NCI-H128 (cell line): Measurements from ENCODE around the gene SMYD2.

Experiments used
- DNase-seq: peaks from one replicate; lab custom pipeline; 2025; ENCODE audit not compliant: unreplicated experiment; lab: John Stamatoyannopoulos, UW

Gene SMYD2

DNA sequence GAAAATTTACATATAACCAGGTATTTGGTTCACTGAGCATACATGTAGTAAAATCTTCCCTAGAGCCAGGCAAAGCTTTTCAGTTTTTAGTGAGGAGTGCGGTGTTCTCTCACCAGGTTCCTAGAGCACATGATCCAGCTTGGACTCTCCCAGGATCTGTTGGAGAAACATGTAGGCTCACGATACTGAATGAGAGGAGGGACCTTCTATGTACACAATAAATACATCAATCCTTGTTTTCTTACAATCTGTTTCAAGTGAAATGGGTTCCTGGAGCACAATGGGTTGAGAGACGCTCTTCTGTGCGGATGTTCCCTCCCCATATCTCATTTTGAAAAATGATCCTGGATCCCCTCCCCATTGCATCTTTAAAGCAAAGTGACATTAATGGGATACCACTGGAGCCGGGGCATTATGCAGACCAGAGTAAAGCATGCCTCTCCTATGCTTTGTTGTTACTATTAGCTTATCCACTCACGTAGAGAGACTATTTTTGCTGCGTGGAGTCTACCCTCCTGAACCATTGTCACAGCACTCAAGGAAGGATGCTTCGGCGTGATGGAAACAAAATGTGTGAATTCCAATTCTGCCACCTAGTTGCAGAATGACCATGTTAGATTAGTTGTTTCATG, 19.3 kb downstream of the SMYD2 start:
- no peak for DNase-seq

GRCh38 chr1:214301526-214301925, 20.6 kb downstream of the SMYD2 start:
- no peak for DNase-seq

DNA sequence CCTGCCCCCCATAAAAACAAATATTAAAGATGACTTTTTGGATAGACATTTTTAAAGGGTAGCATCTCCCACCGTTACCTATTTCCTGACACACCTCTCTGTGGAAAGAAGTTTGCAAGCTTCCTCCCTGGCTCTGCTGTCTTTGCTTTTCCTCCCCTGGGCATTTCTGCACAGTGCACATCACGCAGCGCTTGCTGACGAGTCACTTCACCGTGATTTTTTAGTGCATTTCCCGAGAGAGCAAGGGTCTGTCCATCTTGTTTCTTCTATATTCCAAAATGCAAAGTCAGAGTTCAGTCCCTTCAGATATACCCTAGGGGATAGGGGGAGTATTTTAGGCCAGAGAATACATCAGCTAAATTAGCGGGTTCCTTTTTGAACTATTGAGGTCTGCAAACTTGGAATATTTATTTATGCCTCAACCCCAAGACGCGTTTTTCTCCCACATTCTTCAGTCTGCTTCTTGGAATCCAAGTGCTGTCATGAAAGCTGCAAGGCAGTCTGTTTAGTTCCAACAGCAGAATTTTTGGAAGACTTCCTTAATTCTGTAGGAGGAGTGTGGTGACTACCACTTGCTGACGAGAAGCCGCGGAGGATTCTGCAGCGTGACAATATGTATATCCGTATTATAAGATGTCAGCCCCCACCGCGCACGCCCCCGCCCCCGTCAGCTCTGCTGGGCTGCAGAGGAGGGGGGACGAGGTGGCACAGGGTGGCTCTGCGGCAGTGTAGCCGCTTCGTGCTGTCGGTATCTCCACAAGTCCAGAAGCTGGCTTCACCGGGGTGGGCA, 22.4 kb downstream of the SMYD2 start:
- DNase-seq, result no peak

DNA sequence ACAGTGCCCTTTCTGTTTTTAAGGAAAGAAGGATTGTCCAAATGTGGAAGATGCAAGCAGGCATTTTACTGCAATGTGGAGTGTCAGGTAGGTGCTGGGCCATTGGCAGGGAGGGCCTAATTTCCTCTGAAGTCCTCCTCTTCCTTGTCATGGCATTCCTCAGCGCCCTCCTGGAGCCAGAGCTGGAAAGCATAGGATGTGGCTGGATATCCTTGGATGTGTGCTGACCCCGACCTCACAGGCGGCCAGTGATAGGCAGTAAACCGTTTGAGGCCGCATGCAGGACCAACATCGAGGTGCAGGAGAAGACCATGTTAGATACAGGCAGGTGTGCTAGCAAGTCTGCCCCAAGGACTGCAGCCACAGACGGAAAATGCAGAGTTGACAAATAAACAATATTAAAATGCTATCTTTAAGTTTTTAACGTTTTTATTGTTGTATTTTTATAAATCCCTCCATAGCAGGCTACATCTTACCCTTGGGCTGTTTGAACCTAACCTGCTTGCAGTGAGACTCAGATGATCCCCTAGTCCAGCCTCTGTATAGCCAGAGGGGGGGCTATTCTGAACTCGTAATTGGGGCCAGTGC, 24.3 kb downstream of the SMYD2 start:
- no peak for DNase-seq

DNA sequence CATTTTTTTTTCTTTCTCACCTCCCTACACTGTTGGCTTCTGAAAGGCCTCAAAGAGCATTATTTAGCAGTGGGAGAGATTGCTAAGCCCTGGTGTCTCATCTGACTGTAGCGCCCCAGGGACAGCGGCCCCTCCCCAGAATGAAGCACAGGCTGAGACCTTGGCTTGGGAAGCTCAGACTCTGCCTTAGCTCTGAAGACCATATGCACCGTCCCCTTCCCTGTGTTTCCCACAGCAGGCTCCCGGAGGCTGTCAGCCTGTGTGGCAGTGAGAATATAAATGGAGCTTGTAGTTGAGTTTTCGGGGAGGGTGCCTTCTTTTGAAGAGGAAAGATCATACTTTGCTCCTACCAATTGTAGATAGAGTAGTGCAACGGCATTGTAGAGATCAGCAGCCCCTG, 25.3 kb downstream of the SMYD2 start:
- no peak for DNase-seq

GRCh38 chr1:214310010-214310409, 29.1 kb downstream of the SMYD2 start:
- DNase-seq, result no peak

DNA sequence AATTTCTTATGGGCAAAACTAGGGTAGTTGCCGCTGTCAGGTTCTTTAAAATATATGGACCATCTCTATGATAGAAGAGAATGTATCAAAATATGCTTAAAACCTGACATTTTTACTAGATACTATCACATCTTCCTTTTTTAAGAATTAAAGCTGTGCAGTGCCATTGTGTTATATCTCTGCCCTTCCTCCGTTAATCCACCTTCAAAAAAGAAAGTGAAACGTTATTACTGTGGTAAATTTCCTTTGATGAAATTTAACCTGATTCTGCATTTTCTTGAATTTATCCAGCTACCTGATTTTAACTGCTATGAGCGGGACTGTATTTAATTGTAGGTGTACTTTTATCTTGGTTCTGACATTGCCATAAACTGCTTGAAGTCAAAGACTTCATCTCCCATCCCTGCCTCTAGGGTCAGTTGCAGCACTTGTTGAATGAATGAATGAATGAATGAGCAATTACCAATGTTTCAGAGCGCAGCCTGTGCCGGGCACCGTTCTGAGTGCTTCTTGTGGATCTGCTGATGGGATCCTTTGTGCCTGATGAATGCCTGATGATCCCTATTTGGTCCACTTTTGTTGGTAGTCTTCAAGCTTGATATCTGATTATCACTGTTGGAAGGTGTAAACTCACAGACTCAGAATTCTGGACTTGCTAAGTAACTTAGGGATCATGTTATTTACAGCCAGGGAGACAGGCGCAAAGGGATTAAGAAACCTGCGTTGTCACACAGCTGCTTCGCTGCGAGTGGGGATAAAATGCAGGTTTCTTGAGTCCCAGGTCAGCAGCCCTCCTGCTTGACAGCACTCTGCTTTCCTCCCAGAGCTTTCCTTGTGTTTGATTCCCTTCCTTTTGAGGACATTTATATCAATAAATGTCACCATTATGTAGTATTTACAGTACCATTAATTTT, 30.1 kb downstream of the SMYD2 start:
- DNase-seq, result no peak

GRCh38 chr1:214312530-214313051, 31.6 kb downstream of the SMYD2 start:
- DNase-seq, result no peak

GRCh38 chr1:214314178-214314843, 33.4 kb downstream of the SMYD2 start:
- no peak for DNase-seq

DNA sequence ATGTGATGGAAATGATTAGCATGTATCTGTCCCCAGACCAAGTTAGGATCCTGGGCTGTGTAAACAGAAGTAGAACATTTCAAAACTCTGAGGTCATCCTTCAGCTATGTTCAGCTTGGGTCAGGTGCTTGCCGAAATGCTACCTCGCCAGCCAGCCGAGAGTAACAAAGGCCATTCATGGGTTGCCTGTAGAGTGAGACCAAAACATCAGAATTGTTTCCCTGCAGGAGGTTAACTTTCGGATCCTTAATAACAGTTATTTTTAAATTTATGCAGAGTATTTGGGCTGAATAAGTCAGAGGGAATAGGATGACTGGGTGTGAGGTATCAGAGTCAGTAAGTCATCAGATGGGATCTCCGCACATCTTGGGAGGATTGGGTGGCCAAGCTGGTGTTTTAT, 35.6 kb downstream of the SMYD2 start:
- DNase-seq, result no peak

DNA sequence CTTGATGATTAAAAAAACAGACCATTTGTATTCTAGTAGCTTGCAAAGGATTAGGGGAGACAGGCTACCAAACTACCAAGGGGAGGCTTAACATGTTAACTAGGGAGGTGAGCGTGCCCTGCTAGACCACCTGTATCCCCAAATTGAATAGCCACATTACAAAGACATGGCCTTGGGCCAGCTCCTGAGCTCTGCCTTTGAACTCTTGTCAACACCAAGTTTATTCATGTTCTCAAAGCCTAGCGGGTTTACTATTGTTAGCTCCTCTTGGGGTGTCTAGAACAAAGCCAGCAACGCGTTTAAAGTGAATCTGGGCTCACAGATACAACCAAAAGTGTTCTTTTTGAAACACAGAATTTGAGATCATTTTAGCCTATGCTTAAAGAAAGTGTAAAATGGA, 36.3 kb downstream of the SMYD2 start:
- no peak for DNase-seq

GRCh38 chr1:214317734-214318133, 36.8 kb downstream of the SMYD2 start:
- no peak for DNase-seq

DNA sequence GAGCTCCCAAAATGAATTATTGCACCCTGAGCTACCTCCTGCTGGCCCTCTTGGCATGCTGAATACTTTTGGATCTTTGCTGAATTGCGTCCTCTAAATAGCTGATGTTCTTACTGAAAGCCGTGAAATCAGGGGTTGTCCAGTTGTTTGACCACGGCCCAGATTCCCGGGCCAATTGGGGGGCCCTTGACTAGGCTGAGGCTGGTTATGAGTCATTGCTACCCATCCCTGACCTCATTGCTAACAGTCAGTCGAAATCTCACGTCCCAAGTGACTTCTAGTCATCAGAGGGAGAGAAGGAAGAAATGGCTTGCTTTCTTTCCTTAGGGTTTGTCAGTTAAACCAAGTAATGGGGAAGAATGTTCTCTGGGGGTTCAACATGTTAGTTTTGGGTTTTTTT, 37.4 kb downstream of the SMYD2 start:
- DNase-seq, result no peak

DNA sequence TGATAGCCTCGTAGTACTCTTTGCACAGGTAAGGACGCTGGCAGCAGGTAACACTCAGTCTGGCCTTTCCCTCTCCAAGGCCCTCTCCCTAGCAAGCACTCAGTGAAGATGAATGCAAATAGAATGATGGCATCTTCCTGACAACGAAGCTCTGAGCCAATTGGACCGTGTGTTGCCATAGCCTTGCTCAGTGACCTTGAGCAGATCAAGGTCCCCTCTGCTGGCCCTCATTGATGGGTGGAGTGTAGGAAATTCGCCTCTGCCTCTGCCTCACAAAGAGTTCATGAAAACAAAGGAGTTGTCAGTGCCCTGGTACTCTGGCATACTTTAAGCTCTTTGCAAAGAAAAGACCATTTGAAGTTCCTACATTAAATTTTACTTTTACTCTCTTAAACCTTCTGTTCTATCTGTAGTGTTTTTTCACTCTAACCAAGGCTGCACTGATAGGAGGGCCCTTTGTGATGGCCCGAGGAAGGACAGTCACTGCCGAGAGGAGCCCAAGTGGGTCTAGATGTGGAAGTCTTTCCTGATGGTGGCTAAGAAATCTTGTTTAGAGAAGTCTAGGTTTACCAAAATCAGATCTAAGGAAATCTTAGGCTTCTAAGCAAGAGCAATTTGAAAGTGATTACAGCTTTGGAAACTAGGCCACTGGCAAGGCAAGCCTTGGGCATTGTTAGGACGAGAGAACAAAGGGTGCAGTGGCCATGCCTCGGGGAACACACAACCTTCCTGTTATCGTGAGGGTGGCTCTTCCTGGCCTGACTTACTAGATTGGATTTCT, 38.2 kb downstream of the SMYD2 start:
- no peak for DNase-seq

DNA sequence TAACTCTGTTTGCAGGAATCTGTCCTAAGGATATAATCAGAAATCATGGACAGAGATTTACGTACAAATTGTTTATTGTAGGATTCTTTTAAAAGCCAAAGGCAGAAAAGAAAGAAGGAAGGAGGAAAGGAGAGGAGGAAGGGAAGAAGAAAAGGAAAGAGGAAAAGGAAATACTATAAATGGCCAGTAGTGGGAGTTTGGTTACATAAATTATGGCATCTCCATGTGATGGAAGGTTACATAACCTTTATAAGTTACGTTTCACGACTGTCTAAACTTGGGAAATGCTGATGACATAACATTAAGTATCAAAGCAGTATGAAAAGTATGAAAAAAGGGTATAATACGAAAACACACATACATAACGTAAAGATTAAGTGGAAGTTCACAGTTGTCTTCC, 39.0 kb downstream of the SMYD2 start:
- no peak for DNase-seq

DNA sequence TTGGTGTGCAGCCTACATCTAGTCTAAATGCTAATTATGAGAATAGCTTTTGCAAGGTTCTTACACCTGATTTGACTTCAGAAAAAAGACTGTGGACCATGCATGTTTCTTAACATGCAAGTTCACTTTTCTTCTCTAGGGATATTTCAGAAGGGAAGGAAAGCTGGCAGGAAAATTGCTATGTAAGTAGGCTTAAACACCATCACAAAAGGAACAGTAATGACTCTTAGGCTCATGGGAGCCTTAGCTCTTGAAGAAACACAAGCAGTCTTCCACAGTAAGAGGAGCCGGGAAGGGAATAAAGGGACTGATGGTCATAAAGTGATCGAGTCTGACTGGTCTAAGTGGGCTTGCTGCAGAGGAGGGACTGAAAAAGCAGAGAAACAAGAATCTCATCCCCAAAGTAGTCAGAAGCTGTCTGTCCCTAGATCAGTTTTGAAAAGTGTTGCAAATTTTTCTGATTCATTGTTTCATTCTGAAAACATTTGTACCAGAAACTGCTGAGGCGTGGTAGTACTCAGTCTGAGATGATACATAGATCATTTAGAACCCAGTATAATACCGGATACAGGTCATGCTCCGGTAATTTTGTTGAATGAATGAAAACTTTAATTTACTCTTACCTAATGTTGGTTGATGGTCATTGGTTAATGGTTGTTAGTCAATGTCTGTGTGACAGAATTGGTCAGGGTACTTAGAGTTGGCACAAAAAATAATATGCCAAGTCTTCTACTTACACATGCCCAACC, 40.9 kb downstream of the SMYD2 start:
- DNase-seq, result no peak

GRCh38 chr1:214324896-214325800, 44.2 kb downstream of the SMYD2 start:
- DNase-seq, result no peak

DNA sequence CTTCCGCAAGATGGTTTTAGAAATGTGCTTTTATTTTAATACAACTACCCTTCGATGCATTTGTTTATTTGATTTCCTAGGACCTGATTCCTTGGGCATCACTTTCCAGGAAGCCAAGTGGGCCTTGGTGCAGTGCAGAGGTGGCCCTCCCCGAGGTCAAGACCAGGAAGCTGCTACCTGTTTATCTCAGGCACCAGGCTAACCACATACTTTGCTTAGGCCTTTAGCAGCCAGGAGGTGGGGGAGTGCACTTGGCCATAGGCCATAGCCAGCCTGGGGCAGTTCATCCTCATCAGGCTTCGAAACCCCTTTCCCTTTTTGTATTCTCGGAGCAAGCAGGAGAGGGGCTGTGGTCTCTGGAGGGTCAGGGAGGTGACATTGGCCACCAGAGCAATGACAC, 45.4 kb downstream of the SMYD2 start:
- no peak for DNase-seq
